Ovary (tissue), 9 donors: Measurements from ENCODE around the gene SIGLEC8. TPM values are rescaled to one million over a fixed set of nuclear protein-coding genes. Genes with fewer than 3 reads are reported as not detected.
"Not testable (repeated sequence)": the region's sequence is repeated elsewhere in the genome, so short reads cannot be mapped to it uniquely, and the experiment has no call there.

Experiments used
- DNase-seq, 5 donors: peaks; one replicate each; pipeline ENCODE4 v3.0.0-alpha.2; 2019 to 2020
- H3K27ac ChIP-seq, 2 donors: fragments of 200-600 bp; one replicate each; pipeline versions ENCODE4 v1.5.1 to v1.8.0; 2019 to 2022
- H3K27me3 ChIP-seq: fragments of 200-600 bp; one replicate; pipeline ENCODE4 v1.8.0; 2022
- H3K36me3 ChIP-seq: fragments of 200-600 bp; sonication (generic); one replicate; pipeline ENCODE4 v1.5.1; 2019
- H3K4me1 ChIP-seq: one replicate; pipeline ENCODE4 v1.8.1; 2013; ENCODE audit warnings: mild to moderate bottlenecking, moderate library complexity; ENCODE audit not compliant: insufficient read depth
- H3K4me3 ChIP-seq: fragments of 200-600 bp; sonication (generic); one replicate; pipeline ENCODE4 v1.5.1; 2017
- H3K9me3 ChIP-seq, 2 donors: fragments of 200-600 bp in 1 of 2; sonication (generic) in 1 of 2; one replicate each; pipeline versions ENCODE4 v1.5.1 to v1.8.1; 2013 to 2019; ENCODE audit warnings: mild to moderate bottlenecking in 1 of 2, moderate library complexity in 1 of 2
- EP300 ChIP-seq: sonication (generic); formaldehyde crosslinking; IDR thresholded peaks from one replicate; pipeline ENCODE4 v1.6.1; 2017; ENCODE audit warnings: antibody characterized with exemption
- POLR2A ChIP-seq: fragments of 450-650 bp; IDR thresholded peaks from one replicate; pipeline ENCODE4 v1.6.1; 2017; ENCODE audit warnings: antibody characterized with exemption, mild to moderate bottlenecking, moderate library complexity
- WGBS, 3 donors: extraction: QIAGEN DNeasy Blood & Tissue Kit in 1 of 3; methylation state at CpG; one replicate each; pipeline versions ENCODE4 v1.1.5 to v1.1.7; 2013 to 2017; 5-methylcytosine and 5-hydroxymethylcytosine counted together
- intact Hi-C, 4 donors: fragments of 100-400 bp; cut with DNase I; formaldehyde crosslinking; loops; one replicate each; pipeline versions ENCODE4 v1.11.0 to v1.15.1; 2022 to 2023
- polyA plus RNA-seq, 2 donors: library from polyadenylated mRNA; stranded (reverse); fragments of 200-250 nt in 1 of 2; fragments of 350-450 nt in 1 of 2; fragmentation: Illumina TruSeq in 1 of 2; extraction: RNeasy Lipid Tissue Mini Kit (QIAGEN cat#74804) in 1 of 2; gene quantifications; one replicate each; pipeline ENCODE4 v1.2.3, GENCODE V29; 2013 to 2014
- total RNA-seq, 7 donors: library from RNA; depleted of rRNA in 2 of 7; stranded (reverse); fragments of >200 nt in 2 of 7; fragmentation: NEBNext Ultra II Directional in 3 of 7; extraction: Animal tissue kit (Norgen Biotek cat#: 25700) in 3 of 7; gene quantifications; one replicate each; pipeline versions ENCODE4 v1.1.0 to v1.2.4, GENCODE V29; 2016 to 2023
- TF ChIP-seq, protein P1 (sequence below), 3 donors: fragments of 450-650 bp in 2 of 3; fragments of 200-600 bp in 1 of 3; IDR thresholded peaks; one replicate each; pipeline versions ENCODE4 v1.5.1 to v1.8.0; 2016 to 2022; ENCODE audit warnings: antibody characterized with exemption in 3 of 3, mild to moderate bottlenecking in 1 of 3
- donor health status: DM: no; HTN: no; CAD: no; lungs with moderate emphysema.
- donor health status: DM: no; HTN: no; CAD: no.
- donor health status: Bipolar disorder and iron deficiency.
- donor health status: DM: yes; HTN: yes; CAD: no.
- donor health status: DM: no; HTN: no; CAD: no.
- donor health status: DM: yes; HTN: yes; CAD: no.

Gene SIGLEC8
- total and polyA plus RNA-seq, 9 donors: 0.05 to 1.6 (median 0.92) TPM; not detected in 2

DNA sequence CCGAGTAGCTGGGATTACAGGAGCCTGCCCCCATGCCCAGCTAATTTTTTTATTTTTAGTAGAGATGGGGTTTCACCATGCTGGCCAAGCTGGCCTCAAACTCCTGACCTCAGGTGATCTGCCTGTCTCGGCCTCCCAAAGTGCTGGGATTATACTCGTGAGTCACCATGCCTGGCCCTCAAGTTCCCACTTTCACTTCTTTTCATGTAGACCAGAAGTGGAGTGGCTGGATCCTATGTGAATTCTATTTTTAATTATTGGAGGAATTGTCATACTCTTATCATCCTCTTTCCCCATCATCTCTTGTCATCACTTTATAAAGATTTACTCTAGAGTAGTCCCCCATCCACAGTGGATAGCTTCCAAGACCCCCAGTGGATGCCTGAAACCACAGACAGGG is 28.0 kb downstream of the SIGLEC8 start:
- no peaks in the 10 kb centered on the region for H3K36me3 ChIP-seq
- intact Hi-C loops: loop anchor here in 1 of 4 donors (10.0 kb wide), 1 partner anchor 95 kb away; no protein-coding TSS in a partner anchor
- H3K27ac ChIP-seq: no peak overlapping the region
- no peak overlapping the region for H3K4me3 ChIP-seq
- no peak for DNase-seq
- peaks cover 0 to 4% of the 10 kb centered on the region in 2 donors for H3K9me3 ChIP-seq
- no peaks in the 10 kb centered on the region for H3K27me3 ChIP-seq
- WGBS, 3 donors: 49 to 52% (median 51%) methylated on average over 3 of the region's 3 CpGs
- H3K4me1 ChIP-seq: no peaks in the 10 kb centered on the region
- TF ChIP-seq, protein P1, sequence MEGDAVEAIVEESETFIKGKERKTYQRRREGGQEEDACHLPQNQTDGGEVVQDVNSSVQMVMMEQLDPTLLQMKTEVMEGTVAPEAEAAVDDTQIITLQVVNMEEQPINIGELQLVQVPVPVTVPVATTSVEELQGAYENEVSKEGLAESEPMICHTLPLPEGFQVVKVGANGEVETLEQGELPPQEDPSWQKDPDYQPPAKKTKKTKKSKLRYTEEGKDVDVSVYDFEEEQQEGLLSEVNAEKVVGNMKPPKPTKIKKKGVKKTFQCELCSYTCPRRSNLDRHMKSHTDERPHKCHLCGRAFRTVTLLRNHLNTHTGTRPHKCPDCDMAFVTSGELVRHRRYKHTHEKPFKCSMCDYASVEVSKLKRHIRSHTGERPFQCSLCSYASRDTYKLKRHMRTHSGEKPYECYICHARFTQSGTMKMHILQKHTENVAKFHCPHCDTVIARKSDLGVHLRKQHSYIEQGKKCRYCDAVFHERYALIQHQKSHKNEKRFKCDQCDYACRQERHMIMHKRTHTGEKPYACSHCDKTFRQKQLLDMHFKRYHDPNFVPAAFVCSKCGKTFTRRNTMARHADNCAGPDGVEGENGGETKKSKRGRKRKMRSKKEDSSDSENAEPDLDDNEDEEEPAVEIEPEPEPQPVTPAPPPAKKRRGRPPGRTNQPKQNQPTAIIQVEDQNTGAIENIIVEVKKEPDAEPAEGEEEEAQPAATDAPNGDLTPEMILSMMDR (IDR thresholded peaks at IDR 0.05): no peak
- no peak for TF ChIP-seq POLR2A
- TF ChIP-seq EP300: no peak

DNA sequence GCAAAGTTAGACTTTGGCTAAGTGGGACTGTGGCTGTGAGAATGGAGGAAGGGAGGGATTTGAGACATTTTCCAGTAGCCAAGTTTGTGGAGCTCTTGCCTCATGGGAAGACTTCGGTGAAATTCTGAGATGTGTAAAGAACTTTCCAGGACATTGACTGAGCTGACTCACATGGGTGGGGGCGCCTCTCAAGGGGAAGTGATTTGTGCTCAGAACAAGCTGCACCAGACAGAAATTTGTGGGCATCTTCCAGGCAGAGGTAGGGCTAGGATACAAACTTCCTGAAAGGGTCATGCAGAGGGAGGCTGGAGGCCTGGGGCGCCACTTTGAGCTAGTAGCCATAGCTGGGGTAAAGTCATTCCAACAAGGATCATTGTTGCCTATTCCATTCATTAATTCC is 31.1 kb downstream of the SIGLEC8 start:
- no peak overlapping the region for H3K27ac ChIP-seq
- H3K4me3 ChIP-seq: no peak overlapping the region
- no peaks in the 10 kb centered on the region for H3K27me3 ChIP-seq
- H3K9me3 ChIP-seq: peaks cover 0 to 4% of the 10 kb centered on the region in 2 donors
- no peak for DNase-seq
- WGBS, 3 donors: 65 to 75% (median 71%) methylated on average over 3 of the region's 3 CpGs
- intact Hi-C loops: no loop called here
- TF ChIP-seq, protein P1 (IDR thresholded peaks at IDR 0.05): no peak
- no peak for TF ChIP-seq POLR2A
- no peak for TF ChIP-seq EP300
- H3K36me3 ChIP-seq: no peaks in the 10 kb centered on the region
- no peaks in the 10 kb centered on the region for H3K4me1 ChIP-seq

DNA sequence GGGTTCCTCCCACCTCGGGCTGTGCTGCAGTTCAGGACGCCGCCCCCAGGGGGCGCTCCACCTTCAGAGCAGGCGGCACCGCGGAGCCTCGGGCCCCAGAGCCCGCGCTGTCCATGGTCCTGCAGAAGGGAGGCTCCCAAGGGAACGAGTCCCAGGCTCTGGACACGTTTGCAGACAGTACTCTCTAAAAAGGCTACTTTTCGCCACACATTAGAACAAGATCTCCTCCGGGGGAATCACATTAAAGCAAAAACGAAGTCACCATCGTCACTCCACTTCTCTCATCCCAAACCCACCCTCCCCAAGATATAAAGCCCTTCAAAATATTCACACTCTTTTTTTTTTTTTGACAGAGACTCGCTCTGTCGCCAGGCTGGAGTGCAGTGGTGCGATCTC is 36.2 kb downstream of the SIGLEC8 start:
- no peaks in the 10 kb centered on the region for H3K36me3 ChIP-seq
- H3K27me3 ChIP-seq: no peaks in the 10 kb centered on the region
- H3K4me1 ChIP-seq: no peaks in the 10 kb centered on the region
- TF ChIP-seq EP300 (no peak), POLR2A (no peak)
- TF ChIP-seq, protein P1 (IDR thresholded peaks at IDR 0.05): no peak
- peak; percentile 21 to 70 (median 49) for DNase-seq
- no peak overlapping the region for H3K27ac ChIP-seq
- H3K9me3 ChIP-seq: no peaks in the 10 kb centered on the region
- H3K4me3 ChIP-seq: no peak overlapping the region
- 6 to 10% (median 9%) methylated on average over 17 to 19 of the region's 19 CpGs for WGBS, 3 donors
- intact Hi-C loops: no loop called here

DNA sequence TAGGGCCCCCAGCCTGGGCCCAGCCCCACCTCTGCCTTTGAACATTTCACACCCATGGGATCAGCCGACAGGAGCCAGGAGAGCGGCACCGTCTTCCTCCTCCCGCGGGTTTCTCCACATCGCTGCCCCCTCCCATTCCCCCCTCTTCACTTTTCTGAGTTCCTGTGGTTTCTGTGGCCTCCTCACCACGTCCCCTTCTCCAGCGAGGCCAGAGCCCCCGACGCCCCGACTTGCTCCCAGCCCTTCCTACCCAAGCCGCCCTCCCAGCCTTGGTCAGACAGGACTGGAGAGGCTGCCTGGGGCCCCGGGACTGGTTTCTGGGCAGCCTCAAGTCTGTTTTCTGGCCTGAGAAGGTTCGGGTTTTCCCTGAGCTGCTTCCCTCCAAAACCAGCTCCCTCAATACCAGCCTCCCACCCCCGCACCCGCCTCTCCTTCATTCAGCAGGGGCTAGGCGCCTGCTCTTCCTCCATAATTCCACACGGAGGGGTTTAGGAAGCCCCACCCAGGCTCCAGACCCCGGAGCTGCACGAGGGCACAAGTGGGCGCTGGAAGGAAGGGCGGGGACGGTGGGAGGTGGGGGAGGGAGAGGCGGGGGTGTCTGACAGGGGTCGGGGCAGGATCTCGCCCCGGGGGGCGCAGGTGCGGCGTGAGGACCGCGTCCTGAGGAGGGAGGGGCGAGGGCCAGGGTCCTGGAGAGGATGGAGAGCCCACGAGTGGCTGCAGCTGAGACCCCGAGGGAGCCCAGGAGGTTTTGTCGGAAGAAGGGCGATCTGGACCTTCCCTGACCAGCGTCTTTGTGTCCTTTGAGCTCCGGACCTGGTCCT is 36.8 kb downstream of the SIGLEC8 start:
- intact Hi-C loops: no loop called here
- no peaks in the 10 kb centered on the region for H3K27me3 ChIP-seq
- H3K36me3 ChIP-seq: no peaks in the 10 kb centered on the region

DNA sequence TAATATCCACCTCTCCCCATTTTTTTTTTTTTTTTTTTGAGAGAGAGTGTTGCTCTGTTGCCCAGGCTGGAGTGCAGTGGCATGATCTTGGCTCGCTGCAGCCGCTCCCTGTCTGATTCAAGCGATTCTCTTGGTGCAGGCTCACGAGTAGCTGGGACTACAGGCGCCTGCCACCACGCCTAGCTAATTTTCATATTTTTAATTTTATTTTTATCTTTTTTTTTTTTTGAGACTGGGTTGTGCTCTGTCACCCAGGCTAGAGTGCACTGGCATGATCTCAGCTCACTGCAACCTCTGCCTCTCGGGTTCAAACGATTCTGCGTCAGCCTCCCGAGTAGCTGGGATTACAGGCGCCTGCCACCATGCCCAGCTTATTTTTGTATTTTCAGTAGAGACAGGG is 37.7 kb downstream of the SIGLEC8 start:
- H3K4me3 ChIP-seq, H3K4me1 ChIP-seq, H3K27me3 ChIP-seq, H3K27ac ChIP-seq, DNase-seq, H3K9me3 ChIP-seq, intact Hi-C loops, H3K36me3 ChIP-seq: not testable (repeated sequence)
- 76 to 89% (median 80%) methylated on average over 11 of the region's 11 CpGs for WGBS, 3 donors

More for the DNA sequence above, 36.8 kb downstream of the SIGLEC8 start:
- DNase-seq: no peak
- no peaks in the 10 kb centered on the region for H3K4me1 ChIP-seq
- TF ChIP-seq POLR2A: no peak
- TF ChIP-seq, protein P1 (IDR thresholded peaks at IDR 0.05): no peak
- TF ChIP-seq EP300: no peak
- H3K4me3 ChIP-seq: no peak overlapping the region
- no peaks in the 10 kb centered on the region for H3K9me3 ChIP-seq
- no peak overlapping the region for H3K27ac ChIP-seq
- 7 to 14% (median 11%) methylated on average over 39 of the region's 39 CpGs for WGBS, 3 donors
